ENCODE measurements around the gene DVL2.
"Not testable (repeated sequence)": the region's sequence is repeated elsewhere in the genome, so short reads cannot be mapped to it uniquely, and the experiment has no call there.

DVL2 gene

DNA sequence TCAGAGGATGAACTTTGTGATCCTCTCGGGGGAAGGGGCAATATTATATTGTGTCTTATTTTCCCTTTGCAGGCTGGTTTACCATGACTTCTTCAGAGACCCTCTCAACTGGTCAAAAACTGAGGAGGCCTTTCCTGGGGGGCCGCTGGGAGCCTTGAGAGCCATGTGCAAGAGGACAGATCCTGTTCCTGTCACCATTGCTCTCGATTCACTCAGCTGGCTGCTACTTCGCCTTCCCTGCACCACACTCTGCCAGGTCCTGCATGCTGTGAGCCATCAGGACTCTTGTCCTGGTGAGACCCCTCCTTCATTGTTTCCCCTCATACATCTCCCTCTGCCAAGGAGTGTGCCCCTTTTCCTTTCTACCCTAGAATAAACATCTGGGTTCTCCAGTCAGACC is 20.2 kb upstream of the DVL2 start:
- DNase-seq = no peak

DNA sequence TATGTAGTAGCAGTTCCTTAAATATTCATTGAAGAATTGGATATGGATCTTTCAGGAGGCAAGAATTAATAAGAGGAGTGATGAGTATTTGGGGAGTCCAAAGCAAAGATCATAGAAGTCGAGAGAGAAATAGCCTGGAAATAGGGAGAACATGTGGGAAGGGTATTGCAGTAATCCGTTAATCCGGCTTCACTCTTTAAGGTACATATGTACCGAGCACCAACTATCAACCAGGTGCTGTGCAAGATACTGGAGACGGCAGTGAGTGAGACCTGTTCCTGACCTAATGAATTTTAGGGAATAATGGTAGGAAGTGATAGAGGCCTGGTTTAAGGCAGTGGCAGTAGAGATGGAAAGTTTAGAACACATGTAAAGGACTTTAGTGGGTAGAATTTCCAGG is 18.8 kb upstream of the DVL2 start:
- DNase-seq = no peak

DNA sequence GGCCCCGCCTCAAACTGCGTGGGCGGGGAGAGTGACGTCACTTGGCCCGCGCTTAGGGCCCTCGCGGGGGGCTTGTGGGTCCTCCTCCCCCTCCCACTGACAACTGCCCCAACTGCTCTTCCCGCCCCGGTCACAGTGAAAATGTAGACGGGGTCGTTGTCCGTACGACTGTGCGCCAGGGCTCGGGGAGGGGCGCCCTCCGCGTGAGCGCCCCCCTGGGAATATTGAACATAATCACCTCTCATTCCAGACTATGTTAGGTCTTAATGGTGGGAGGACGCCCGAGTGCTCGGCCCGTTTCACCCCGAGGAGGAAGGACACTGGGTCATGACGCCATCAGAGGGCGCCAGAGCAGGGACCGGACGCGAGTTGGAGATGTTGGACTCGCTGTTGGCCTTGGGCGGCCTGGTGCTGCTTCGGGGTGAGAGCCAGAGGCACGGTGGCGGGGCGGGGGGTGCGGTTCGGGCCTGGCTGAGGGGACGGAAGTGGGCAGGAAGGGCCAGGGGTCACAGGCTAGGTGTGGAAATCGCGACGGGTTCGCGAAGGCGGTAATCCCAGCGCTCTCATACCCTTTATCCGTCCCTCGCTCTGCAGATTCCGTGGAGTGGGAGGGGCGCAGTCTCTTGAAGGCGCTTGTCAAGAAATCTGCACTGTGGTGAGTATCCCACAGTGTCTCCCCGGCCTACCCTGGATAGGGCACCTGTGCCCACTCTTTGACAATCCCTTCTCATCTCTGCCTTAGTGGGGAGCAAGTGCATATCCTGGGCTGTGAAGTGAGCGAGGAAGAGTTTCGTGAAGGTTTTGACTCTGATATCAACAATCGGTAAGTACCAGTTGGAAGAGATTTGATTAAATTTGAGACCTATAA is 18.1 kb upstream of the DVL2 start, which contains the start of gene ELP5:
ELP5 (plus strand) TSS at position 40 of the 868 bp plus-strand sequence; CDS start at position 376, 336 bp downstream.
- DNase-seq = peak; percentile 67

DNA sequence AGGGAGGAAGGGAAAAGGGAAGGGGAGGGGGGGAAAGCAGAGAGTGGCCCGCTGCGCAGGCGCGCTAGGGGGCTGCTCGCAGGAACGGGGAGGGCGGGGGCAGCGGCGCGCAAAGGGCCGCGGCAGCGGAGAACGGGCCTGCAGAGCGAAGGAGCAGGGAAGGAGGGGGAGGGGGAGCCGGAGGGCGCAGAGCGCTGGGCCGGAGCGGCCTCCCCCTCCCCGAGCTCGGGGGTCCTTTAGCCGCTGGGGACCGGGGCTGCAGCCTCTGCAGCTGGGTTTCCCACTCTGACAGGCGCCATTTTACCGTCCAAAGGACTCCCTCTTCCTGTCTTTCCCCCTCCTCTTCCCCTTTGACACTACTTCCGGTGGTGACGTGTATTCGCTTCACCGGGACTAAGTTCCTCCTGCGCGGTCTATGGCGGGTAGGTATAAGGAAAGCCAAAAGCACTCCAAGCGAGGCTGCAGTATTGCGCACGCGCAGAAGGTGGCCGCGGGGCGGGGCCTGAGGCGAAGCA is 17.4 kb upstream of the DVL2 start, which contains the start of gene CTDNEP1:
CTDNEP1 (minus strand) TSS at position 74 of the 515 bp plus-strand sequence. CDS start 438 bp downstream, outside the sequence.
- DNase-seq = peak; percentile 86

DNA sequence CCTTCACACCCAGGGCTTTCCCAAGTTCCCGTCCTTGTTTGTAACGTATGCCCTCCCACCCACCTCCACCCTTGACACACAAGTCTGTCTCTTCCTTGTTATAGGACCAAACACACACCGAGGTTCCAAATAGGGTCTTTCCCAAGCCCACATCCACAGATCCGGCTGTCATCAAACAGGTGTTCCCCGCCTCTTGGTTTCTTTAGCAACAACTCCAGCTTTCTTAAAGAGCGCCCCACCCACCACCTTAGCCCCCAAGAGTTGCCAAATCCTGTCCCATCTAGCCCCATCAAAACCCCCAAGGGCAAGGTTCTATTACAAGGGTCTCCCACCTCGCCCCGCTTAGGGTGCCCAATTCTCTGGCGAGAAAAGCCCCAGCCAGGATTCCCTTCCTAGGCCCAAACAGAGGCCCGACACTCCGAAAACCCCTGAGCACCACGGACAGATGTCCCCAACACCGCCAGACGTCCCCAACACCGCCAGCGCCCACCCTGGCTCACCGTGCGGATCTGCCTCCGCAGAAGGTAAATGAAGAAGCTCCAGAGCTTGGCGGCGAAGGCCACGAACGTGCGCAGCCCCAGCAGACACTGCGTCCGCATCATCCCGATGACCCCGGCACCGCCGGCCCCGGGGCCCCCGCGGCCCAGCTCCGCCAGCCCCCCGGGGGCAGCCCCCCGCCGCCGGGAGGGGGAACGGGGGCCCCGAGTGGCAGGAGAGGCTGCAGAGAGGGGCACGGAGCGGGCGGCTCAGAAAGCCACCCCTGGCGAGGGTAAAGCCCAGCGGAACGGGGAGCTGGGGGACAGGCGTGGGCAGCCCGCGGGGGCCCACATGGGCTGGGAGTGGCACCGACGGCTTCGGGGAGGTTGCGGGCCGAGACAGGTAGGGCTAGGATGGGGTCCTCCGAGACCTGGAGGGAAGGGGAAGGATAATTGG is 16.6 kb upstream of the DVL2 start:
- DNase-seq = no peak

DNA sequence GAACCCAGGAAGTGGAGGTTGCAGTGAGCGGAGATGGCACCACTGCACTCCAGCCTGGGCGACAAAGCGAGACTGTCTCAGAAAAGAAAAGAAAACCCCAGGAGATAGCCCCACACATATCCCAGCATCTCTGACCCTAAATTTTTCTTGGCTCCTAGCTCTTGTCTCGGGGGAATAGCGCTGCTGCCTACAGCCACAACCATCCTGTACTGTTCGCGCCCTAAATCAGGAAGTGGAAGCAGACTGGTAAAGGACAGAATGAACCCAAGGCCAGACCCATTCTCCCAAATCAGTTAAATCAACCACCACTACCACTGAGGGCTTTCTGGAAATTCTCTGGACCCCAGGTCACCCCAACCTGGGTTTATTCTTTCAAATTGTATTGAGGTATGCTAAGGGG is 15.5 kb upstream of the DVL2 start:
- no peak for DNase-seq

DNA sequence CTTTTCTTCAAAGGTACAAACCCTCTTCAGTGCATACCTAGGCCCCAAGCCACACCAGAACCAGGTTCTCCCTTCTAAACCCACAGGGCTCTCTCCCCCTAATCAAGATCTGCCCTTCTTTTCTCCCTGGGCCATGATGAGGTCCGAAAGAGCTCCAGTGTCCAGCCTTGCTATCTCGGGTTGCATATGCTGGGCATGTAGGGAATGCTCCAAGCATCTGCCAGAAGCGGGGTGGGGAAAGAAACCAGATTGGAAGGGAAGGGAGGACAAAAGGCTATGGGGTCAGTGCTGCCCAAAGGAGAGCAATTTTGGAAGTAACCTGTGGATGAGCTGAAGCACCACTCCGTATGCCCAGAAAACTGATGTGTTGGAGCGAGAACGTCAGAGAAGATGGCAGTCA is 14.9 kb upstream of the DVL2 start:
- no peak for DNase-seq

DNA sequence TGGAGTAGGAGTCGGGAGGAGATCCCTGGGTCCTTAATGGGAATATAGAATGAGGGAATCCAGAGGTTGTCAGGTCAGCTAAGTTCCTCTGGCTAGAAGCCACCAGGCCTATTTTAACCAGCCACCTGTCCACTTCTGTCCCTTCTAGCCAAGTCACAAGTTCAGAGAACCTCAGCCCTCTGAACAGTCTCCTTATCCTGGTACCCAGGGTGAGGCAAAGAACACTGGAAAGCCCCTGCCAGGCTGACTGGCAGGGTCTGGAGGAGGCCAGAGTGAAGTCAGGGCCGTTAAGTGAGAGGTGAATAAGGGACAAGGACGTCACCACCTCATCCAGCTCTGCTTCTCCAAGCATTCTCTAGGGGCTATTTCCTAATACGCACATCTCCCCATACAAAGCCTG is 14.5 kb upstream of the DVL2 start:
- DNase-seq = no peak

DNA sequence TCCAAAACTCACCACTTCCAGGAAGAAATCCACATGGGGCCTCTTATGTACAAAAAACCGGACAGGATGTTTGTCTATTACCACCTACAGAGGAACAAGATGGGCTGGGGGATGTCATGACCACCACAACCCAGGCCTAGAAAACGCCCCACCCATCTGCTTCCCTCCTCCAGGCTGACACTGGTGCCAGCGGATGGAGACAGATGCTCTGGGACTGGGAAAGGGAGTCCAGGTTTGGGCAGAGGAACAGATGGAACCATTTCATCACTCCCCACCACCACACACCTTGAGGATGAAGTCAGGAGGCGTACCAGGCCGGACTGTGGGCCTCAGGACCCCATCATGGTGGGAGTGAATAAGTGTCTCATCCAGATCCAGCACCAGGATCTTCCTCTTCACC is 12.5 kb upstream of the DVL2 start:
- DNase-seq = no peak

DNA sequence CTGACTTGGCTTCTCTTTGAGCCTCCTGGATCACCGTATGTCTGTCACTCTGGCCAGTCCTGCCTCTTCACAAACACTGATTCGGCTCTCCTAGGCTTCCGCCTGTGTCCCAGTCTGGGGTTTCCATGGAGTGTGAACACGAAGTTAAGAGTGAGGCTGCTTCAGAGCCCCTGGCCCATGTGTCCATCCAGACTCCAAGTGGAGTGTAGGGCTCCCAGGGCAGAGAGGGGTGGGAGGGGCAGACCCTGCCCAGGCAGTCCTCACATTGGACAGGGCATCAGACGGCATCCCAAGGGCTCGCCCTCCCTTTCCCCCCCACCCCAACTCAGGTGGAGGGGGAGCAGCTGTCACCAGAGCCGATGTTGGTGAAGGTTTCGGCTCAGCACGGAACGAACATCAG is 9.5 kb upstream of the DVL2 start:
- DNase-seq = not testable (repeated sequence)

DNA sequence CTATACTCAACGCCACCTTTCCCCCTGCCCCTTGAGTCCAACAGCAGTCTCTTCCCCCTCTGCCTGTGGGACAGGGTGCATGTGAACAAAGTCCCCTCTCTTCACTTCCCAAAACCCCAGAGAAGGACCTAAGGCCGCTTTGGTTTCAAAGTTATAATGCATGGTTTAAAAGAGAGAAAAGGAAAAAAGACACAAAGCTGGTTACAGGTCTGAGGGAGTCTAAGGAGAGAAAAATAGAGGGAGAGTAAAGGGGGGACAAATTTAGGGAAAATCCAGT is 9.1 kb upstream of the DVL2 start:
- no peak for DNase-seq

DNA sequence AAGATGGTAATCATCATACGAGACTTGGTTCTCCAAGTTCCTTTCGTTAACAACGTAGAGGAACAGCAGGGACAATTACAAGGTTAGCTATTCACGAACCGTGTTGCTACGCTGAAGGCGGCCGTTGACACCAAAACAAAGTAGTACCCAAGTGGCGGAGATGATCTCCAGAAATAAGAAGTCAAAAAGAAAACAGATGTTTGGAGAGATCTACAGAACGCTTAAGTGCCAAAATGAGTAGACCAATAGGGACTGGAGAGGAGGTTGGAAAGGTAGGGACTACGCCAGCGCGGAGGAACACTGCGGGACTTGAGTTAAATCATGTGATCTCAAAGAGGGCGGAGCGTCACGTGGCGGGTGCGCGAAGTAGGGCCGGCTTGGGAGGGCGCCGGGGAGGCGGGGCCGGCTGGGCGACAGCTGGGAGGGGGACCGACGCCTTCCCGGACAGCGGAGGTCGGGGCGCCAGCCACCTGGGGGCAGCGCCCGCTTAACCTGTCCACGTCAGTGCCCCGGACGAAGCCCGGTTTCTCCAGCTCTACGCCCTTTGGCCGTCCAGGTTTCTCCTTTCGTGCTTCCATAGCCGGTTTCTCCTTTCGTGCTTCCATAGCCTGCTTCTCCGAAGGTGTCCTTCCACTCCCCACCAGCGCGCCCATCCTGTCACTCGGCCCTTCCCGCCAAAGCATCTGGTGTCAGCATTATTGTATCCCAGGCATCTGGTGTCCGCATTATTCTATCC is 8.6 kb upstream of the DVL2 start:
- peak; percentile 87 for DNase-seq

DNA sequence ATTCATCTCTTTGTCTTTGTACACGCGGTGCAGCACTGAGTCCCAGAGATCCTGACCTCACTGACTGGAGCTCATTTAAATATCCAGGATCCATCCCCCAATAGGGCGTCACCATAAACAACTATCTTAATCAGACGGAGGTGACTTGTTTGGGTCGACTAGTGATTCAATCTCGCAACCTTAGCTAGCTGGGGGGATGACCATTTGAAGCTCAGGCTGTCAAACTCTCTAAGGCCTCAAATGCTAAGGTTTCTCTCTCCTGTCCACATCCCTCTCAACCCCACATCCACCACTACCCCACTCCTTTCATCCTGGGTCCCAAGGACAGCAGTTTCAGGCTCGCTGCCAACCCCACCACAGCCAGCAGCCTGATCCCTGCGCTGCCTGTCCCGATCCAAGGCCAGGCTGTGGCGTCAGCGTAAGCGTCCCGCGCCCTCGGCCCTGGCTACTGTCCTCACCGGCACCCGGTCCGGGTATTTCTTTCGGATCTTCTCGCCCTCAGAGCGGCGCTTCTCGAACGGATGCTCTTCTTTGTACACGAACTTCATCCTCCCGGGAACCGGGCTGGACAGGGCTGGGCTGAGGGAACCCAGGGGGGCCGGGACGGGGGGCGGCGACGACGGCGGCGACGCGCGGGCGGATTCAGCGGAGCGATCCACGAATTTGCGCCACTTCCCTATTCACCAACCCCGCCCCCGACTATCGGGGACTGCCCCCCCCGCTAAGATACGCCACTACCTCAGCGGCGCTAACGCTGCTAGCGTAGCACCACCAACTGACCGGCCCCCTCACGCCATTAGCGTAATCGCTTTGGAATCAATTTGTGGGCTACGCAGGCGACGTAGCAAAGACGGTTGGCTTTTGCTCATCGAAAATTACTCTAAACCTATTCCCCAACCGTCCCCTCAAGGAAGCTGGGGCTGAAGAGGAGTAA is 7.7 kb upstream of the DVL2 start, which contains the start of gene GABARAP:
GABARAP (minus strand) TSS at position 667 of the 934 bp plus-strand sequence; CDS start at position 548, 119 bp downstream.
- DNase-seq = peak; percentile 71

DNA sequence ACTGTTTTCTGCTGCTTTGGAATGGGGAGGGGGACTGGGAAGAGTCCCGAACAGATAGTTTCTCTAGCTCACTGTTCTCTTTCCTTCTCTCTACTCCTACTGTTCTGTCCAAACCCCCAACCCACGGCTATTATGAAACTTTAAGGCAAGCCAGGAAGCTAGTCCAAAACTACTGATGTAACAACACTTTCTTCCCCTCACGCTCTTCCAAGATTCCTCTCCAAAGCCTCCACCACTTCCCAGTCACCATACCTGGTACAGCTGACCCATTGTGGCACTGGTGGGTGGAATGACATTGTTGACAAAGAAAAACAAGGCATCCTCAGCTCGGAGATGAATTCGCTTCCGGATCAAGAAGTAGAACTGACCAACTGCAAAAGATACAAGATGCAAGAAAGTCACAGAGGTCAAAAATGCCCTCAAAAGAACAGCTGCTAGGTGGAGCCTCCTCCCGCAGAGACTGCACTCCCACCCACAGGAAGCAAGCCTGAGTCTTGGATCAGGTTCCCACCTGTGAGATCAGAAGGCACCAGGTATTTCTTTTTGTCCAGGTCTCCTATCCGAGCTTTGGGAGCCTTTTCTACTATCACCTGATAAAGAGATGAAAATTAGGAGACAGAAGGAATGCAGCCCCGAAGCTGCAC is 6.9 kb upstream of the DVL2 start:
- no peak for DNase-seq

DNA sequence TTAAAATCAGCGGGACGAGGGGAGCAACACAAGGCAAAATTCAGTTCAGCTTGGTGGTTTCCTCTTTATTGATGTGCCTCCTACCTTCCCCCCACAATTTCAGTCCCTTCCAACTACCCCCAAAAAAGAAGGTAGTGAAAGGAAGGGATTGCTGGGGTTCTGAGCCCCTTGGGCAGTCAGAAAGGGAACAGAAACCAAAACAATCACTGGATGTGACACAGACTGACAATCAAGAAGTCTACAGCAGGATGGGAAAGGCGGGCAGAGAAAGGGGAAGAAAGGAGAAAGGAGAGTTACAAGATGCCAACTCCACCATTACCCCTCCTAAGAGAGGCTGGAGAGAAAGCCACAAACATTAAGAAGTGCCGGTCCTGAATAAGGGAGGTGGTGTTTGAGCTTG is 6.1 kb upstream of the DVL2 start:
- DNase-seq = no peak

DNA sequence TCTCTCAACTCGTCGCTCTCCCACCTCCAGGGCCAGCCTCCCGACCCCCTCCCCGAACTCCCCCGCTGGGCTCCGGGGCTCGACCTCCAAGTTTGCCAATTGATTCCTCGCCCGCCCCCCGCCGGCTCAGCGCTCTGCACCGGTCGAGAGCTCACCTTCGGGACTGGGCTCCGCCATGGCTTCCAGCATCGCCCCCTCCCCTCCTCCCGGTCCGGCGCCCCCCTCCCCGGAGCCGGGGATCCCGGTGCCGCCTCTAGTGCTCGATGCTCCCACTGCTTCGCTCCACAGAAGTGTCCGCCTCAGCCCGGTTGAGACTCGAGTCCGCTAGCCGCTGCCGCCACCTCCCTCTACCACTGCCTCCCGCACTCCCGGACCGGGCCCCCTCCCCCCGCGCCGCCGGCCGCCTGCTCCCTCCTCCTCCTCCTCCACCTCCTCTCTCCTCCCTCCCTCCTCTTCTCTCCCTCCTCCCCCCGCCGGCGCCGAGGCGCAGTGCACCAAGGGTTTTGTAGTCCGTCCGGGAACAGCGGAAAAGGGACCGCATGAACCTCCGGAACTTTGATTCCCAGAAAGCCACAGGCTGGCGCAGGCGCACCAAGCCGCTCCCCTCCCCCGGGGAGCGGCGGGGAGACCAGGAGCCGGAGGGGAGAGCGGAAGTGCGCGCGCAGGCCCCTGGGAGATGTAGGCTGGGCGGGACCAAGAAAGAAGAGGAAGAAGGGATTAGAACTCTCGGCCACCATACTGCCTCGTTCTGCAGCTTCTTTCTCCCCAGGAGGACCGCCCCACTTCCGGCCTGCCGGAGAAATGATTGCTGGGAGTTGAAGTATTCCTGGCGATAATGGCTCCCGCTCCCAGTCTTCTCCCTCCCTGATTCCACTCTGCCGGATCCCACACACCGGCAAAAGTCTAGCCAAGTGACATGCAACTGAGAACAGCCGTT is 5.0 kb upstream of the DVL2 start, which contains the start of gene PHF23:
PHF23 (minus strand) TSS at position 367 of the 937 bp plus-strand sequence; CDS start at position 189, 178 bp downstream.
- DNase-seq = peak; percentile 89

DNA sequence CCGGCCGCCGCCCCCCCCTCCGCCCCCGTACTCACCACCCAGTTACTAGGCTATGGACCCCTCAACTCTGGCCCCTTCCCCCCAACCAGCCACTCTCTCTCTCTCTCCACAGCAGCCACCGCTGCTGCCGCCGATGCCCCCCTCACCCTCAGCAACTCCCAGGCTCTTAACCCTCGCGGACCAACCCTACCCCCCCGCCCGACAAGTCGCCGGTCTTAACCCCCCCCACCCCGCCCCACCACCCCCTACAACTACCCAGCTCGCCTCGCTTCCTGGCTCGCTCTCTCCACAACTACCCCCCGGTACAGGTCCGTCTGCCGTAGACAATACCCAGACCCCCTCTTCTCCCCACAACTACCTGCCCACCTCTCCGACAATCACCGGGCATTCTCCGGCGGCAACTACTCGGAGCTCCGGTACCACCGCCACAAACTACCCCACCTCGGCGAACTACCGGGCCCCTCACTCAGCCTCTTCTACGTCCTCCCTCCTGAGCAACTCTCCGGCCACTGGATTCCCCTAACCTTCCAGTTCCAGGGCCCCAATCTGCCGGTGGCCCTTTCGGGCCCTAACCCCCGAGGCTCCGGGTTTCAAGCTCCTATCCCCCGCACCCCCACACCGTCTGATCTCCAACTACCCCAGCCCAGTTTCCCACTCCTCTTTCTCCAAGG is 4.2 kb upstream of the DVL2 start:
- DNase-seq = no peak

DNA sequence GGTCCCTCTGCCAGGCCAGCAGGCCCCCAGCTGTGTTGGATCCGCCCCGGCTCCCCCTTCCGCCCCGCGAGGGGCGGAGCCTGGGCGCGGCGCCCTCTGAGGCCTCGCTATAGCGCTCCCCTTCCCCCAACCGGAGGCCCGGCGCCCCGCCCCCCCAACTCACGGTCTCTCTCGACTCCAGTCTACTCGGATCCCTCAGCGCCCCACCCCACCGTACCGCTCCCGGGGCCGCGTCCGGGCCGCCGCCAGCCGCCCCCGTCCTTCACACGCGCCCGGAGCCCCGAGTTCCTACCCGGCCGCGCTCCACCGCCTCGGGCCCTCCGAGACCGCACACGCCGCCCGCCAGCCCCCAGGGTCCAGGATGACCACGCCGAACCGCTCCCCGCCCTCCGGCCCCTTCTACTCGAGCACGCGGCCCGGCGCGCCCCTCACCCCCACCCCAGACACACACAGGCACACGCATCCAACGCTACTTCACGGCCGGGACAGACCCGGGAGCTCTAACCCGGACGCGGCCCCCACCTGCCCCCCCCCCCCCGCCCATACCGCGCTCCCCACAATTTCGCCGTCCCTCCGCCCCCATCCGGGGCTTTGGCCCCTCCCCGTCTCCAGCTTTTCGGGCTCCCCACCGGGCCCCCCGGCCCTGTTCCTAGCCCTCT is 3.6 kb upstream of the DVL2 start:
- DNase-seq = peak; percentile 42
